HepG2 (cell line): ENCODE results near the gene TMEM131L. TPM values are rescaled to one million over a fixed set of nuclear protein-coding genes. Genes with fewer than 3 reads are reported as not detected.
A peak's percentile ranks its signal among the peaks of the same experiment; 100 is the strongest.

ENCODE experiments used
- BHLHE40 ChIP-seq: IDR thresholded peaks from 2 replicates; pipeline ENCODE4 v1.6.1; 2011; ENCODE audit warnings: low read length, improper control_type of control experiment
- FOSL2 ChIP-seq: sonication (generic); formaldehyde crosslinking; IDR thresholded peaks from 2 replicates; pipeline ENCODE4 v1.4.0; 2020; ENCODE audit warnings: missing genetic modification reagents
- HNRNPK ChIP-seq: fragments of 200-400 bp; formaldehyde crosslinking; IDR thresholded peaks from 2 replicates; pipeline ENCODE4 v1.6.1; 2018; ENCODE audit warnings: low read length, low read depth, moderate library complexity, mild to moderate bottlenecking; ENCODE audit not compliant: poor library complexity, severe bottlenecking
- HOXA5 ChIP-seq: sonication (generic); formaldehyde crosslinking; IDR thresholded peaks from 2 replicates; pipeline ENCODE4 v1.4.0; 2020; ENCODE audit warnings: missing genetic modification reagents
- JARID2 ChIP-seq: sonication (generic); formaldehyde crosslinking; IDR thresholded peaks from 2 replicates; pipeline ENCODE4 v1.8.1; 2023; ENCODE audit warnings: missing genetic modification reagents, inconsistent platforms; ENCODE audit not compliant: insufficient replicate concordance
- NFYC ChIP-seq: IDR thresholded peaks from 2 replicates; pipeline ENCODE4 v1.6.1; 2016; ENCODE audit warnings: missing genetic modification reagents, missing compliant biosample characterization
- NR2C2 ChIP-seq: sonication (generic); formaldehyde crosslinking; IDR thresholded peaks from 2 replicates; pipeline ENCODE4 v1.4.0; 2020; ENCODE audit warnings: missing genetic modification reagents, mild to moderate bottlenecking, moderate library complexity, borderline replicate concordance
- POLR2AphosphoS5 ChIP-seq: IDR thresholded peaks from 2 replicates; pipeline ENCODE4 v1.6.1; 2012; ENCODE audit warnings: low read depth, low read length
- RFX5 ChIP-seq: IDR thresholded peaks from 2 replicates; pipeline ENCODE4 v1.6.1; 2011; ENCODE audit warnings: low read depth, low read length, improper control_type of control experiment
- TEAD2 ChIP-seq: sonication (generic); formaldehyde crosslinking; IDR thresholded peaks from 2 replicates; pipeline ENCODE4 v1.9.0; 2021; ENCODE audit warnings: missing genetic modification reagents
- ZBTB3 ChIP-seq: sonication (generic); formaldehyde crosslinking; IDR thresholded peaks from 2 replicates; pipeline ENCODE4 v1.4.0; 2020; ENCODE audit warnings: low read depth, mild to moderate bottlenecking, moderate library complexity, missing genetic modification reagents, borderline replicate concordance
- ZFP1 ChIP-seq: IDR thresholded peaks from 2 replicates; pipeline ENCODE4 v1.6.1; 2016
- ZNF180 ChIP-seq: sonication (generic); formaldehyde crosslinking; IDR thresholded peaks from 2 replicates; pipeline ENCODE4 v1.4.0; 2020; ENCODE audit warnings: low read depth, missing genetic modification reagents, borderline replicate concordance
- ZNF331 ChIP-seq: sonication (generic); formaldehyde crosslinking; IDR thresholded peaks from 2 replicates; pipeline ENCODE4 v1.4.0; 2020; ENCODE audit warnings: missing genetic modification reagents
- ZNF562 ChIP-seq: sonication (generic); formaldehyde crosslinking; IDR thresholded peaks from 2 replicates; pipeline ENCODE4 v1.8.0; 2022; ENCODE audit warnings: missing genetic modification reagents, borderline replicate concordance
- ZNF577 ChIP-seq: sonication (generic); formaldehyde crosslinking; IDR thresholded peaks from 2 replicates; pipeline ENCODE4 v1.4.0; 2020; ENCODE audit warnings: mild to moderate bottlenecking, low read depth, missing genetic modification reagents, borderline replicate concordance
- ZNF660 ChIP-seq: sonication (generic); formaldehyde crosslinking; IDR thresholded peaks from 2 replicates; pipeline ENCODE4 v1.5.1; 2020; ENCODE audit warnings: mild to moderate bottlenecking, low read depth, missing genetic modification reagents, borderline replicate concordance
- ZNF674 ChIP-seq: sonication (generic); formaldehyde crosslinking; IDR thresholded peaks from 2 replicates; pipeline ENCODE4 v1.5.0; 2020; ENCODE audit warnings: low read depth, mild to moderate bottlenecking, missing genetic modification reagents
- ZNF737 ChIP-seq: sonication (generic); formaldehyde crosslinking; IDR thresholded peaks from 2 replicates; pipeline ENCODE4 v1.5.0; 2020; ENCODE audit warnings: missing genetic modification reagents, mild to moderate bottlenecking, borderline replicate concordance
- polyA plus RNA-seq, 8 experiments: library from polyadenylated mRNA; depleted of rRNA in 3 of 8; stranded (reverse) in 7 of 8; unstranded in 1 of 8; fragments of >200 nt; fragmentation: Illumina TruSeq in 4 of 8; extraction: Trizol in 4 of 8; gene quantifications; 2 replicates each; pipeline versions ENCODE4 v1.2.1 to v1.2.3, GENCODE V29; 2011 to 2016; ENCODE audit warnings: low read depth in 4 of 8, missing spikeins in 1 of 8, mixed read lengths in 1 of 8; ENCODE audit not compliant: insufficient read depth in 1 of 8
- total RNA-seq, 5 experiments: library from RNA; depleted of rRNA; stranded (reverse); fragments of >200 nt; fragmentation: Illumina TruSeq; extraction: Trizol; gene quantifications; 2 replicates each; pipeline ENCODE4 v1.2.3, GENCODE V29; 2016; ENCODE audit warnings: low read depth in 1 of 5
- TF ChIP-seq, protein P1 (sequence below): sonication (generic); formaldehyde crosslinking; IDR thresholded peaks from 2 replicates; pipeline ENCODE4 v1.4.0; 2020; ENCODE audit warnings: missing genetic modification reagents, borderline replicate concordance
- TF ChIP-seq, protein P2 (sequence below): sonication (generic); formaldehyde crosslinking; IDR thresholded peaks from 2 replicates; pipeline ENCODE4; 2020; ENCODE audit warnings: missing genetic modification reagents, mild to moderate bottlenecking, borderline replicate concordance
- TF ChIP-seq, protein P3 (sequence below): sonication (generic); formaldehyde crosslinking; IDR thresholded peaks from 2 replicates; pipeline ENCODE4 v1.4.0; 2020; ENCODE audit warnings: mild to moderate bottlenecking, low read depth, missing genetic modification reagents
- TF ChIP-seq, protein P4 (sequence below): sonication (generic); formaldehyde crosslinking; IDR thresholded peaks from 2 replicates; pipeline ENCODE4 v1.5.1; 2020; ENCODE audit warnings: mild to moderate bottlenecking, missing genetic modification reagents, borderline replicate concordance

Gene TMEM131L
- total and polyA plus RNA-seq, 2 of the 13 experiments (the other 11 are each of a cell fraction or from before 2014, with no cell fraction given) = 2.2 to 4.5 TPM

DNA sequence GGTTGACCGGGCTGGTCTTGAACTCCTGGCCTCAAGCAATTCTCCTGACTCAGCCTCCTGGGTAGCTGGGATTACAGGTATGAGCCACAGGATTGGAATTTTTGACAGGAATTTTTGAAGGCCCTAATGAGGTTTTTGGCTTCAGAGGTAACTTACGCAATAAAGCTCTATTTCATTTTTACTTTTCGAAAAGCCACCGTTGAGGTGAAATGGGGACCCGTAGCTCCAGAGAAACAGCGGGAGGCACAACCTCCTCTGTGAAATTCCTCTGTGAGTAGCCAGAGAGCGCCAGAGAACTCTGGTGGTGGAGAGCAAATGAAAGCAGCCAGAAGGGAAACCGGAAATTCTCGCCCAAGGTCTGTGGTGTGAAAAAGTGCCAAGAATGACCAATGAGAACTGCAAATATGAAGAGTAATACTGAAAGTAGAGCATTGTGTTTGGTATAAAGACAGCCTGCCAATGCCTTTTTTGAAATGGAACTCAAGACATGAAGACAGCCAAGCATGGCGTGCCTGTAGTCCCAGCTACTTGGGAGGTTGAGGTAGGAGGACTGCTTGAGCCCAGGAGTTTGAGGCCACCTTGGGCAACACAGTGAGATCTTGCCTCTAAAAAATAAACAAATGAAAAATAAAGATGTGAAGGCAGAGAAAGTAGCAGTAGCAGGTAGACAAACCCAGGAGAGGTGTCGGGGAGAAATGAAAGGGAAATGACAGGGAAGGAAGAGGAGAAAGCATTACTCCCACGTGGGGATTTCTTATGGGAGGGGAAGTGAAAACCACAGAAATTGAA is 33.0 kb upstream of the TMEM131L start (continued):
- TF ChIP-seq HNRNPK (no peak), NFYC (no peak), ZNF737 (no peak), JARID2 (peak; percentile 67), RFX5 (no peak), BHLHE40 (no peak), ZNF331 (CRISPR knock-in tag) (peak; percentile 53; the same call in 1 of the 2 replicates), ZBTB3 (no peak), ZFP1 (CRISPR knock-in tag) (no peak), NR2C2 (CRISPR knock-in tag) (no peak), HOXA5 (0 out of 2 replicates have a peak, but pooled peaks have one; percentile 23), ZNF660 (CRISPR knock-in tag) (no peak), ZNF577 (CRISPR knock-in tag) (no peak), TEAD2 (CRISPR knock-in tag) (no peak), POLR2AphosphoS5 (no peak), ZNF674 (CRISPR knock-in tag) (no peak), ZNF562 (CRISPR knock-in tag) (no peak), ZNF180 (no peak), FOSL2 (CRISPR knock-in tag) (peak; percentile 53; the same call in 1 of the 2 replicates)
- TF ChIP-seq, protein P1, sequence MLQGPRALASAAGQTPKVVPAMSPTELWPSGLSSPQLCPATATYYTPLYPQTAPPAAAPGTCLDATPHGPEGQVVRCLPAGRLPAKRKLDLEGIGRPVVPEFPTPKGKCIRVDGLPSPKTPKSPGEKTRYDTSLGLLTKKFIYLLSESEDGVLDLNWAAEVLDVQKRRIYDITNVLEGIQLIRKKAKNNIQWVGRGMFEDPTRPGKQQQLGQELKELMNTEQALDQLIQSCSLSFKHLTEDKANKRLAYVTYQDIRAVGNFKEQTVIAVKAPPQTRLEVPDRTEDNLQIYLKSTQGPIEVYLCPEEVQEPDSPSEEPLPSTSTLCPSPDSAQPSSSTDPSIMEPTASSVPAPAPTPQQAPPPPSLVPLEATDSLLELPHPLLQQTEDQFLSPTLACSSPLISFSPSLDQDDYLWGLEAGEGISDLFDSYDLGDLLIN (CRISPR knock-in tag) = no peak
- TF ChIP-seq, protein P2, sequence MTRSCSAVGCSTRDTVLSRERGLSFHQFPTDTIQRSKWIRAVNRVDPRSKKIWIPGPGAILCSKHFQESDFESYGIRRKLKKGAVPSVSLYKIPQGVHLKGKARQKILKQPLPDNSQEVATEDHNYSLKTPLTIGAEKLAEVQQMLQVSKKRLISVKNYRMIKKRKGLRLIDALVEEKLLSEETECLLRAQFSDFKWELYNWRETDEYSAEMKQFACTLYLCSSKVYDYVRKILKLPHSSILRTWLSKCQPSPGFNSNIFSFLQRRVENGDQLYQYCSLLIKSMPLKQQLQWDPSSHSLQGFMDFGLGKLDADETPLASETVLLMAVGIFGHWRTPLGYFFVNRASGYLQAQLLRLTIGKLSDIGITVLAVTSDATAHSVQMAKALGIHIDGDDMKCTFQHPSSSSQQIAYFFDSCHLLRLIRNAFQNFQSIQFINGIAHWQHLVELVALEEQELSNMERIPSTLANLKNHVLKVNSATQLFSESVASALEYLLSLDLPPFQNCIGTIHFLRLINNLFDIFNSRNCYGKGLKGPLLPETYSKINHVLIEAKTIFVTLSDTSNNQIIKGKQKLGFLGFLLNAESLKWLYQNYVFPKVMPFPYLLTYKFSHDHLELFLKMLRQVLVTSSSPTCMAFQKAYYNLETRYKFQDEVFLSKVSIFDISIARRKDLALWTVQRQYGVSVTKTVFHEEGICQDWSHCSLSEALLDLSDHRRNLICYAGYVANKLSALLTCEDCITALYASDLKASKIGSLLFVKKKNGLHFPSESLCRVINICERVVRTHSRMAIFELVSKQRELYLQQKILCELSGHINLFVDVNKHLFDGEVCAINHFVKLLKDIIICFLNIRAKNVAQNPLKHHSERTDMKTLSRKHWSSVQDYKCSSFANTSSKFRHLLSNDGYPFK (CRISPR knock-in tag) = no peak
- TF ChIP-seq, protein P3, sequence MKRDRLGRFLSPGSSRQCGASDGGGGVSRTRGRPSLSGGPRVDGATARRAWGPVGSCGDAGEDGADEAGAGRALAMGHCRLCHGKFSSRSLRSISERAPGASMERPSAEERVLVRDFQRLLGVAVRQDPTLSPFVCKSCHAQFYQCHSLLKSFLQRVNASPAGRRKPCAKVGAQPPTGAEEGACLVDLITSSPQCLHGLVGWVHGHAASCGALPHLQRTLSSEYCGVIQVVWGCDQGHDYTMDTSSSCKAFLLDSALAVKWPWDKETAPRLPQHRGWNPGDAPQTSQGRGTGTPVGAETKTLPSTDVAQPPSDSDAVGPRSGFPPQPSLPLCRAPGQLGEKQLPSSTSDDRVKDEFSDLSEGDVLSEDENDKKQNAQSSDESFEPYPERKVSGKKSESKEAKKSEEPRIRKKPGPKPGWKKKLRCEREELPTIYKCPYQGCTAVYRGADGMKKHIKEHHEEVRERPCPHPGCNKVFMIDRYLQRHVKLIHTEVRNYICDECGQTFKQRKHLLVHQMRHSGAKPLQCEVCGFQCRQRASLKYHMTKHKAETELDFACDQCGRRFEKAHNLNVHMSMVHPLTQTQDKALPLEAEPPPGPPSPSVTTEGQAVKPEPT (CRISPR knock-in tag) = no peak
- TF ChIP-seq, protein P4, sequence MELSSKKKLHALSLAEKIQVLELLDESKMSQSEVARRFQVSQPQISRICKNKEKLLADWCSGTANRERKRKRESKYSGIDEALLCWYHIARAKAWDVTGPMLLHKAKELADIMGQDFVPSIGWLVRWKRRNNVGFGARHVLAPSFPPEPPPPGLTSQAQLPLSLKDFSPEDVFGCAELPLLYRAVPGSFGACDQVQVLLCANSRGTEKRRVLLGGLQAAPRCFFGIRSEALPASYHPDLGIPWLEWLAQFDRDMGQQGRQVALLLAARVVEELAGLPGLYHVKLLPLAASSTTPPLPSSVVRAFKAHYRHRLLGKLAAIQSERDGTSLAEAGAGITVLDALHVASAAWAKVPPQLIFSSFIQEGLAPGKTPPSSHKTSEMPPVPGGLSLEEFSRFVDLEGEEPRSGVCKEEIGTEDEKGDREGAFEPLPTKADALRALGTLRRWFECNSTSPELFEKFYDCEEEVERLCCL = no peak
